HG03571 (cell line): ENCODE data around the gene ARHGAP32.

Experiments
- ATAC-seq: cut with Tn5 transposase; IDR thresholded peaks from one replicate; pipeline ENCODE4 v1.9.1; 2021; ENCODE audit not compliant: unreplicated experiment

The ARHGAP32 gene

GRCh38 chr11:128963744-128964325 is 228.3 kb downstream of the ARHGAP32 start:
- ATAC-seq: no peak

GRCh38 chr11:128962896-128963295 is 229.2 kb downstream of the ARHGAP32 start:
- ATAC-seq: no peak

DNA sequence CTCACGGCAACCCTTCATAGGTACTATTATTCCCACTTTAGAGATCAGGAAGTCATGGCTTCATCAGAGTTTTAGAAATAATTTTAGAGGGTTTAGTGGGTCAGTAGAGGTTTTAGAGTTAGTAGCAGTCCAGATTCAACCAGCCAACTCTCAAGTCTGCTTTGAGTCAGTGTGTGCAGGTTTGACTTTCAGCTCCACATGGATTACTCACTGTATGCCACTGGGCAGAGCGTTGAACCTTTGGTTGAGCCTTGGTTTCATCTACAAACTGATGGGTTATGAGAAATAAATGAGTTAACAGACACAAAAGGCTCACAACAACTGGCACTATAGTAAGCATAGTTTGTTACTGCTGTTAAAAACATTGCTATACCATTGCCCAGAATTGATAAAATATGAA is 230.5 kb downstream of the ARHGAP32 start:
- ATAC-seq: no peak

DNA sequence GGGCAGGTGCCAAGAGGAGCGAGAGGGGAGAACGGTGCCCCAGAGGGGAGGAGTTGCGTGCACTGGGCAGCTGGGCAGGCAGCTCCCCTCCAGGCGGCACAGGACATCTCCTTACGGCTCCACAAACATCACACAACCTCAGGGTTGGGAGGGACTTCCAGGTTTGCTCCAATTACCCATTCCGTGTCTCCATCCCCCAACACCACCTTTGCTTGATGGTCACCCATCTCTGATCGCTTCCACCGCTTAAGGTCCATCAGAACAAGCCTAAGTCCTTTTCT is 235.0 kb downstream of the ARHGAP32 start:
- ATAC-seq: no peak

DNA sequence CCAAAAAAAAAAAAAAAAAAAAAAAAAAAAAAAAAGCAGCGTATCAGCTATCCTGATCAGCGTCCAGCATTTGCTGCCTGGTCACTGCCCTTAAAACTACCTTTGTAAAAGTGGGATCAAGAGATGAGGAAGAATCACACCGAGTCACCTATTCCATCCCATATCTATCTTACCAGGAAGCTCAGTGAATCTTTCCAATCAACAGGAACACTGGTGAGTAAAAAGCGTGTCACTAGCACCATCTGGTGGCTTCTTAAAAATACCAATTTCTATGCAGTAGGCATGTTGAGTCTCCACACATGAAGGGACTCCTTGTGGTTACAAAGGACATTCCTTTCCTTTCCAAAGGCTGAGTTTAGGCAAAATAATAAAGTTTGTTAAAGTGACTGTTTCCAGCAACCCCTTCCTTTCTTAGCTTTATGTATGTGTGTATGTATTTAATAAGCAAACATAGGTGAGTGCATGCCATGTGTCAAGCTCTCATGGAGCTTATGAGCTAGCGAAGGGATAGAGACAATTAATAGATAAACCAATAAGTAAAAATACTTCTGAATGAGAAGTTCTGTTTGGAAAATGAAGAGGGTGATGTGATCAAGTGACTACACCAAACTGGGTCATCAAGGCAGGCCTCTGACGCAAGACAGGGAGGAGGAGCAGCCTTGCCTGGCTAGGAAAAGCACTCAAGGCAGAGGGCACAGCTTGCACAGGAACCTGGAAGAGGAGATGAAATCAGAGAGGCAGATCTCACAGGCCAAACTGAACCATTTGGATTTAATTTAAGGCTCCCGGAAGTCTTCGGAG is 235.5 kb downstream of the ARHGAP32 start:
- peak; percentile 66 for ATAC-seq

DNA sequence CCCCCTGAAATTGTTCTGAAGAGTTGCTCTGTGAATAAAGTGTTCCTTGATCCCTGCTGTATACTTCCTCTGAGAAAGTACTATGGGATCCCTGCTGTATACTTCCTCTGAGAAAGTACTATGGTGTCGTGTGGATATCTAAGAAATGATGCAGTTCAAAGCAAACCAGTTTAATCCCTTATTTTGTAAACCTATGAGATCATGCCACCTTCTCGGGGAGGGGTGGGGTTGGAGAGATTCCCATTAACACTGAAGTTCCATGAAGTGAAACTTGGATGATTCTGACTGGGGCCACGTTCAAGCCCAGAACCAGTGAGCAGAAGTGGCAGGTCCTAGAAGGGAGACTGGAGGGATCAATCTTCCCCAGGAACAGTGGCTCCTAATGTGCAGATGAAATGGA is 236.5 kb downstream of the ARHGAP32 start:
- no peak for ATAC-seq

DNA sequence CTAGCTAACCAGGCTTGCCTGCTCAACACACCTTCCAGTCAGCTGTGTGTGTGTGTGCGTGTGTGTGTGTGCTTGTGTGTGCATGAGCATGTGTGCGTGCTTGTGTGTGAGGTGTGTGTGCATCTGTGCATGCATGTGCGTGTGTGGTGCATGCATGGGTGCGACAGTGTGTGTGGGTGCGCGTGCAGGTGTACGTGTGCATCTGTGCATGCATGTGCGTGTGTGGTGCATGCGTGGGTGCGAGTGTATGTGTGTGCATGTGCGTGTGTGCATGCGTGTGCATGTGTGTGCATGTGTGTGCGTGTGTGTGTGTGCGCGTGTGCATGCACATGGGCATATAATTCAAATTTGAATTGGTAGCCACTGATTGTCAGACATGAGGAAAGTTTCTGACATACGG is 239.0 kb downstream of the ARHGAP32 start:
- ATAC-seq: no peak

DNA sequence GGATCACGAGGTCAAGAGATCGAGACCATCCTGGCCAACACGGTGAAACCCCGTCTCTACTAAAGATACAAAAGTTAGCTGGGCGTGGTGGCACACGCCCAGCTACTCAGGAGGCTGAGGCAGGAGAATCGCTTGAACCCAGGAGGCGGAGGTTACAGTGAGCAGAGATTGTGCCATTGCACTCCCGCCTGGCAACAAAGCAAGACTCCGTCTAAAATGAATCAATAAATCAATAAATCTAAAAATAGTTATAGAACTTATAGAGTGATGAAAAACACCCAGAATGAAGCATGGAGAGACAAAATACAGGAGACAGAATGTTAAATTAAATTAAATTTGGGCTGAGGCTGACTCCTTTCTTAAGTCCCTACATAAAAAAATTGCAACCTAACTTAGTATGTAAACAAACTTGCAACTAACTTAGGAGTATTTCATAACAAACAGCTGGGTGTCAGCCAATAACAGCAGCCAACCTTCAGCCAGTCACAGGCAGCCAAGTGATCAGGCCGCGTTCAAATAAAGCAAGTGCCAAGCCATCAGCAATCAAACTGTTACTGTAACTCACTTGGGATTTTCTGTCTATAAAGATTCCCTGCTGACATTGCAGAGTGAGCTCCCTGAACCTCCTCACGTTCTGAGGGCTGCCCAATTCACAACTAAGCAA is 242.2 kb downstream of the ARHGAP32 start:
- no peak for ATAC-seq

DNA sequence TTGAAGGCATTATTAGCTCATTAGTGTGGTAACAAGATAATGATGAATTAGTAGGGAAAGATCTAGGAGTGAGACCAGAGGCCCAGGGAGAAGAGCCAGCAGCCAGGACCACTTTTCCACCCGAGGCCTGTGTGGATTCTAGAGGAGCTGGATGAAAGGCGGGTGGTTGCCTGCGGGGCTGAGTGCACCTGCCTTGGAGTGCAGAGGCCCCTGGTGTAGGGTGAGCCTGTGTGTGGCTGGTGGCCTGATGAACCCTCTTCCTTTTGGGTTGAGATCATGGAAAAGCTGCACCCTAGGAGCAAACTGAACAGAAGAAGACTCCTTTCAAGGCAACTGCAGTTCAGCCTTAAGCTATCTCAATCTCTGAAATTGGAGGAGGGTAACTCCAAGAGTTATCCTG is 243.5 kb downstream of the ARHGAP32 start:
- ATAC-seq: no peak

DNA sequence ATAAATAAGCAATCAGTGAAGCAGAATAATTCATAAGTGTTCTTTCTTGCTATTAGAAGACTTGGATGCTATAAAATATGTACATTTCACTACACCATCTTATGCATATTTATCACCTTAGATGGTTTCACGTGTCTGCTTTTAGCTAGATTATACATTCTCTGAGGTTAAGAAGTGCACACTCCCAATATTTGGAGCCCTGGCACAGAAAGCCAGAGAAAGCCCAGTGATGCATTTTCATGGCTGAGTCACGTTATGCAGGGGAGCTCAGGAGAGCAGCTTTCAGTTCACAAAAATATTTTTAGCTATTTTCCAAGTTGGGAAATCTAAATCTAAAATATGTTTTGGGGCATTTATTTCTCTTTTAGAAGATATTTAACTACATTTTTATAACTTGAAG is 244.4 kb downstream of the ARHGAP32 start:
- no peak for ATAC-seq

DNA sequence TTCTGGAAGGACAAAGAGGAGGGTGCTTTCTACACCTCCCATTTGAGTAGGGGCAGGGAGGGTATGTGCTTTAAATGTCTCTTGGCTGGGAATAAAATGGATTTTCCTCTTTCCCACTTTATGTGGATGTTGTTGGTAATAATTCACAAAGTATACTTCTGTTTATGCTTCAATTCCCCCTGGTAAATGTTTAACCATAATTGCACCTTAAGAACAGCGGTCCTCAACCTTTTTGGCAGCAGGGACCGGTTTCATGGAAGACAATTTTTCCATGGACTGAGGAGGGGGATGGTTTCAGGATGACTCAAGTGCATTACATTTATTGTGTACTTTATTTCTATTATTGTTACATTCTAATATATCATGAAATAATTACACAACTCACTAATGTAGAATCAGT is 245.5 kb downstream of the ARHGAP32 start:
- no peak for ATAC-seq

- ATAC-seq: no peak
Measured at GRCh38 chr11:128943428-128943976, 248.6 kb downstream of the ARHGAP32 start.

DNA sequence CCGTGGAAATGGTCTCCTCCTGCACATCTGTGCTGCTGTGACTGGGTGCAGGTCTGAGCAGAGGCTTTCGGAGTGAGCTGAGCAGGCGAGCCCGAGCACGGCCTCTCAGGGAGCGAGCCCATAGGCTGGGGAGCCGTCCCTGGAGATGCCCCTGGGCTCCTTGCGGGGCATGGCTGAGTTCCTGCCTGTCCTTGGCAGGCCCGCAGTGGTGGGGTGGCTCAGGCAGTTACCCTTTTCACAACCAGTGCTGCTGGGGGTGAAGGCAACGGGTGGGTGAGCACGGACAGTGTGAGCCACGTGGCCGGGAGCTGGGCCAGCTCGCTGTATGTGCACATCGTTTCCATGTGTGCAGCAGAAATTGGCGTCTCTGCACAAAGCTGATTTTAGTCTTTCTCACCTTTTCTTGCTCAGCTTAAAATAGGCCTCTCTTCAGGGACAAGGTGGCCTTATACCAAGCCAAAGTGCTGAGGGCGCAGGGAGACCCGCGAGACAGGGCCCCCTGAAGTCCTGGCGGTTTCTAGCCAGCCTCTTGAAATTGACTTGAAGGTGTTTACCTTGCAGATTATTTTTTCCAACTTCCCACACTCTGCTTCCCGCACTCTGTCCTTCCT is 249.2 kb downstream of the ARHGAP32 start, which contains the start of gene TP53AIP1:
TSS of gene TP53AIP1 (minus strand) at position 55 of the 611 bp plus-strand sequence. CDS start 5,053 bp downstream, outside the sequence.
- ATAC-seq: no peak

GRCh38 chr11:128942272-128942612 is 249.9 kb downstream of the ARHGAP32 start:
- no peak for ATAC-seq

- ATAC-seq: no peak
Measured at GRCh38 chr11:128941573-128942271, 250.4 kb downstream of the ARHGAP32 start.

GRCh38 chr11:128941110-128941509 is 251.0 kb downstream of the ARHGAP32 start:
- ATAC-seq: no peak

- no peak for ATAC-seq
Measured at GRCh38 chr11:128940603-128941002, 251.5 kb downstream of the ARHGAP32 start.

DNA sequence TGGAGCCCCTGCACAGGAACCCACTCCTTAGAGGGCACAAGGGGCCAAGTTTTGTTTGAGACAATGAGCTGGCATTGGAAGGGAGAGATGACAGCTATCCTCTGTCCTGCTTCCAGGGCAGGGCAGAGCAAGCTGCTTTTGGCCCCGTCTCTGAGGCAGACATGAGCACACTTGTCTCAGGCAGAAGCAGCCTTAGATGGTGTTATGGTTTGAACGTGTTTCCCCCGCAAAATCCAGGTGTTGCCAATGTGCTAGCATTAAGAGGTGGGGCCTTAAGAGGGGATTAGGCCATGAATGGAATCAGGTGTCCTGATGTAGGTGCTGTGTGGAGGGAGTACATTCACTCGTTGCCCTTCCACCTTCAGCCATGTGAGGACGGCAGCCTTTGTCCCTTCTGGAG is 252.0 kb downstream of the ARHGAP32 start:
- ATAC-seq: no peak

- ATAC-seq: no peak
Measured at GRCh38 chr11:128939591-128939990, 252.5 kb downstream of the ARHGAP32 start.

GRCh38 chr11:128938156-128938885 is 253.8 kb downstream of the ARHGAP32 start:
- ATAC-seq: no peak
